Ectodermal cell (in vitro differentiated cells): ENCODE measurements around the gene USP11.

Experiments
- H3K27ac ChIP-seq: 2 replicates; pipeline ENCODE4 v1.7.0; 2013; ENCODE audit warnings: mild to moderate bottlenecking, low read depth, low read length; ENCODE audit not compliant: insufficient read depth, poor library complexity, severe bottlenecking
- H3K27me3 ChIP-seq: 2 replicates; pipeline ENCODE4 v1.7.0; 2013; ENCODE audit warnings: mild to moderate bottlenecking, low read length; ENCODE audit not compliant: insufficient read depth, control insufficient read depth, poor library complexity, severe bottlenecking
- H3K36me3 ChIP-seq: one replicate; pipeline ENCODE4 v1.7.0; 2013; ENCODE audit warnings: low read length; ENCODE audit not compliant: control insufficient read depth, insufficient read depth
- H3K4me1 ChIP-seq: one replicate; pipeline ENCODE4 v1.7.0; 2013; ENCODE audit warnings: low read length; ENCODE audit not compliant: control insufficient read depth, insufficient read depth
- H3K4me3 ChIP-seq: 2 replicates; pipeline ENCODE4 v1.7.0; 2013; ENCODE audit warnings: low read depth, low read length, control low read depth; ENCODE audit not compliant: insufficient read depth
- H3K9me3 ChIP-seq: 2 replicates; pipeline ENCODE4 v1.7.0; 2013; ENCODE audit warnings: mild to moderate bottlenecking, low read length, moderate library complexity; ENCODE audit not compliant: control insufficient read depth
- WGBS, 2 experiments: methylation state at CpG; one replicate each; pipeline ENCODE4 v1.1.7; 2013; ENCODE audit warnings: missing lambda C conversion rate in 2 of 2; 5-methylcytosine and 5-hydroxymethylcytosine counted together

USP11 gene

DNA sequence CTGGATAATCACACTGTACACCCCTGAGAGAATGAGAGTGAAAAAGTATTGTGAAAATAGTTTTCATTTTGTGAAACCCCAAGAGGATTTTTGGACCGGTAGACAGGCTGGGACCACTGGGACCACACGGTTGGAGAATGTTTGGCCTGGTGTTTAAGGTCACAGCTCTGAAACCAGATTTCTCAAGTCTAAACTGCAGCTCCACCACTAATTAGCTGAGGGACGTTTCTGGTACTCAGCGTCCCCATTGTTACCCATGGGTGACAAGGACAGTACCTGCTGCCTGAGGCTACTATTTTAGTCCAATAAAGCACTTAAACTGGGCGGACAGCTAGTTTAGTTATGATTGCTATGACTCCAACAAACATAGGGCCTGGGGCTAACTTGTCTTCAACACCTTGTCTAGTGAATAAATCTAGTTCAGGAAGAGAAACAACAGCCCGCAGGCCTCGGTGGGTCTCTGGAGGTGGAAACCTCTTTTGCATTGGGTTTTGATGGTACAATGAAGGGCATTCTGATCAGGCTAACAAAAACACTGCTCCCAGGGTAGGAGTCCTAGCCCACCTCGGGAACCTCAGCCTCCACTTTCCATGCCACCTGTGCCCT, 509 bp upstream of the USP11 start:
- Histone ChIP-seq H3K4me3 (peak overlapping the region; percentile 66), H3K4me1 (peaks cover 5% of the 10 kb centered on the region), H3K27ac (peak overlapping the region; percentile 97), H3K36me3 (peaks cover 8% of the 10 kb centered on the region), H3K27me3 (no peaks in the 10 kb centered on the region), H3K9me3 (no peaks in the 10 kb centered on the region)
- 76 to 81% methylated on average over 6 to 8 of the region's 8 CpGs for WGBS, 2 experiments

DNA sequence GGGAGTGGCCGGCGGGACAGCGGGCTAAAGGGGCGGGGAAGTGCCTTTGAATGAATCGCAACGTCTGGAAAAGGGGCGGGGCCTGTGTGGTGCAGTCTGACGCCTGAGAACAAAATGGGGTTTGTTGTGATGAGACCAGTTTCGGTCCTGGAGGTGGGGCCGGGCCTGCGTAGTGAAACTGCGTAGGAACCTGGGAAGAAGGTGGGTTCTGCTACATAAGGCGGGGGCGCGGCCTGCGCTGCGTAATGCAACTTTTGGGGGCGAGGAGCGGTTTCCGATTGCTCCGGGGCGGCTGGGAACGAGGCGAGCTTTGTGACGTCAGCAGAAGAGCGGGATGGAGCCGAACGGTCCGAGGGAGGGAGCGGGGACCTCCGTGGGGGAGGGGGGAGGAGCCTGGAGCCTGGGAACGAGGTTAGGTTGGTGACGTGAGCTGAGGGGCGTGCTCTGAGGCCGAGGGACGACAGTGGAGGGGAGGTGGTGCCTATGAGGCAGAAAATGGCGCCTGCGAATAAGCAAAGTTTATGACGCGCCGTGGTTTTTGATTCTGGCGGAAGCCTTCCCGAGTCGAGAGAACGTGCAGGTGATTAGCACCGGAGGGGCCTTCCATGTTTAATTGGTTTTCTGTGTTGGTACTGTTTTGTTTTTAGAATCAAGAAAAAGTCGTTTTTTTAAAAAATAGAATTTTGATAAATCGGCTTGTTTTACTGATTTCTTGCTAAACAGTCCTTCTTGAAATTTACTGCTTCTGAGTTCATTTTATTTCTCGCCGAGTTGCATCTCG, 714 bp downstream of the USP11 start:
- H3K9me3 ChIP-seq = no peaks in the 10 kb centered on the region
- no peaks in the 10 kb centered on the region for H3K27me3 ChIP-seq
- H3K4me1 ChIP-seq = peaks cover 5% of the 10 kb centered on the region
- peak overlapping the region; percentile 66 for H3K4me3 ChIP-seq
- WGBS, 2 experiments = 0% methylated on average over 45 to 46 of the region's 51 CpGs
- peaks cover 3% of the 10 kb centered on the region for H3K36me3 ChIP-seq
- H3K27ac ChIP-seq = peak overlapping the region; percentile 97

DNA sequence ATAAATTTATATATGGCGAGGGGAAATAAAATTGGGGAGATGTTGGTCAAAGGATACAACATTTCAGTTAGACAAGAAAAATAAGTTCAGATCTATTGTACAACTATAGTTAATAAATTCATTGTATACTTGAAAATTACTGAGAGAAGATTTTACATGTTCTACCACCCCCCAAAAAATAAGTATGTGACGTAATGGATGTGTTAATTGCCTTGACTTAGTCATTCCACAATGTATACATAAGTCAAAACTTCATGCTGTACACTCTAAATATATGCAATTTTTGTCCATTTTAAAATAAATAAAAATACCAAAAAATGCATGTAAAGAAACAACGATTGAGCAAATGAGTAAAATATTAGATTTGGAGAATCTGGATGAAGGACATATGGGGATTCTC, 1.8 kb downstream of the USP11 start:
- Histone ChIP-seq H3K9me3 (no peaks in the 10 kb centered on the region), H3K4me3 (peak overlapping the region; percentile 66), H3K27me3 (no peaks in the 10 kb centered on the region), H3K4me1 (peaks cover 5% of the 10 kb centered on the region), H3K36me3 (no peaks in the 10 kb centered on the region), H3K27ac (no peak overlapping the region)
- WGBS, 2 experiments = no CpG with 5 or more reads among the region's 3 CpGs

DNA sequence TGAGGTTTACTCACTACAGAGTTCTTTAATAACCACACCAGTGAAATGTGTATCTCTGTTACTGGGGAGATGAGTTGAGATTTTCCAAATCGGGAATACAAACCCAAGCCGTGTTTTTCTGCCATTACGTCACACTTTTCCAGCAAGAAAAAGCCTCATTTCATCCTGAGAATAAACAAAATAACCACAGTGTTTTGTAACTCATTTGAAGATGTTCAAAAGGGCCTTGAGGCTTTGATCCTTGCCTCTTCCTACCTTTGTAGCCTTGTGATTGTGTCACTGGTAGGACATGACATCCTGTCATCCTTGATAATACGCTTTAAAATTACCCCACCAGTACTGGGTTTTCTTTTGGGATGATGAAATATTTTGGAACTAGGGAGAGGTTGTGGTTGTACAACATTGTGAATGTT, 2.9 kb downstream of the USP11 start:
- no peaks in the 10 kb centered on the region for H3K9me3 ChIP-seq
- H3K27me3 ChIP-seq = no peaks in the 10 kb centered on the region
- WGBS, 2 experiments = 98% methylated on average over 4 of the region's 4 CpGs; no CpG with 5 or more reads in 1 of the 2 experiments
- peaks cover 3% of the 10 kb centered on the region for H3K36me3 ChIP-seq
- no peak overlapping the region for H3K27ac ChIP-seq
- no peak overlapping the region for H3K4me3 ChIP-seq
- peaks cover 5% of the 10 kb centered on the region for H3K4me1 ChIP-seq

DNA sequence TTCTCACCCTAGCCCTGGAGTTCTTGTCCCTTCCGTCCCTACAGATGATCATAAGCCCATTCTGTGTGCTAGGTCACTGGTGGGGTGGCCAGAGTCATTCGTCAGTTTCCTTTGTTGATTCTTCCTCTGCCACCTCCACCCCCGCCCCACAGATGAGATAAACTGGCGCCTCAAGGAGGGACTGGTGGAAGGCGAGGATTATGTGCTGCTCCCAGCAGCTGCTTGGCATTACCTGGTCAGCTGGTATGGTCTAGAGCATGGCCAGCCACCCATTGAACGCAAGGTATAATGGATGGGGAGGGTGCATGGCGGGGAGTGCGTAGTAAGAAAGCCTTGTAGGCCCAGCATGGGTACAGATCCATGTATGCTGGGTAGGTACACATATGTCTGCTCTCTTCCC, 6.4 kb downstream of the USP11 start:
- Histone ChIP-seq H3K27ac (no peak overlapping the region), H3K36me3 (peaks cover 9% of the 10 kb centered on the region), H3K9me3 (no peaks in the 10 kb centered on the region), H3K27me3 (no peaks in the 10 kb centered on the region), H3K4me3 (no peak overlapping the region), H3K4me1 (no peaks in the 10 kb centered on the region)
- 96 to 97% methylated on average over 8 of the region's 8 CpGs for WGBS, 2 experiments

DNA sequence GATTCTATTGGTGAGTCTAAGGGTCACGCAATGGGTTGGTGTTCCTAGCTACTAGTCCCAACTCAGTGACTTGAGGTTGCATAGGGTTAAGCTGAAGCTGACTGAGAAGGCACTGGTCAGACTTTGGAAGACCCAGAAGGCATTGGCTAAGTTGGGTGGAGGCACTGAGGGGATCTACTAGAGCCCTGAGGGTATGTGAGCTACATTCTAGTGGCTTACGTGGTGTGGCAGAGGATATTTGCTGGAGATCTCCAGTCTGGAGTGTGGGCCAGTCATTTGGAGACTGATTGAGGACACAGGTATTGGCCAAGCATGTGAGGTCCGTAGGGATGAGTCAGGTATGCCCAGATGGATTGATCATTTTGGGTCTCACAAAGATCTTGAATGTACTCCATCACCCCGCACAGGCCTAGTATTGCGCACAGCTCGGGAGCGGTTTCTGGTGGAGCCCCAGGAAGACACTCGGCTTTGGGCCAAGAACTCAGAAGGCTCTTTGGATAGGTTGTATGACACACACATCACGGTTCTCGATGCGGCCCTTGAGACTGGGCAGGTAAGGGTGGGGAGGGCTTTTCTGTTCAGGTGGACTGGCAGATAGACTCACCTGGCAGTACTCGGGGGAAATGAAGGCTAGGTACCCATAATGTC, 7.2 kb downstream of the USP11 start:
- H3K4me3 ChIP-seq = no peak overlapping the region
- no peaks in the 10 kb centered on the region for H3K4me1 ChIP-seq
- 96% methylated on average over 12 of the region's 12 CpGs for WGBS, 2 experiments
- no peaks in the 10 kb centered on the region for H3K27me3 ChIP-seq
- no peaks in the 10 kb centered on the region for H3K9me3 ChIP-seq
- no peak overlapping the region for H3K27ac ChIP-seq
- peaks cover 9% of the 10 kb centered on the region for H3K36me3 ChIP-seq

DNA sequence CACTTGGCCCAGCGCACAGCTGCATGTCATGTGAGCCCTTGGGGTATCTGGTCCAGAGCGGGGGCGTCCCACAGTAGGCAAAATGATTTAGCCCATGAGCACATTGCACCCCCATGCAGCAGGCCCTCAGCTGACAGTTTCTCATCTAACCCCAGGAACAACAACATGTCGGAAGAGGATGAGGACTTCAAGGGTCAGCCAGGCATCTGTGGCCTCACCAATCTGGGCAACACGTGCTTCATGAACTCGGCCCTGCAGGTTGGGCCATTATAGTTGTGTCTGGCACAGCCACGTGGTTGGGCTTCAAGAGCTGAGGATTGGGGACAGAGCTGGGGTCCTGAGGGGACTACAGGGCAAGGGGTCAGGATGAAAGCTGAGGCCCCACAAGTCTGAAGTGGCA, 7.8 kb downstream of the USP11 start:
- peaks cover 10% of the 10 kb centered on the region for H3K36me3 ChIP-seq
- no peaks in the 10 kb centered on the region for H3K27me3 ChIP-seq
- no peaks in the 10 kb centered on the region for H3K4me1 ChIP-seq
- no peak overlapping the region for H3K4me3 ChIP-seq
- 93 to 94% methylated on average over 7 of the region's 7 CpGs for WGBS, 2 experiments
- H3K27ac ChIP-seq = no peak overlapping the region
- no peaks in the 10 kb centered on the region for H3K9me3 ChIP-seq

DNA sequence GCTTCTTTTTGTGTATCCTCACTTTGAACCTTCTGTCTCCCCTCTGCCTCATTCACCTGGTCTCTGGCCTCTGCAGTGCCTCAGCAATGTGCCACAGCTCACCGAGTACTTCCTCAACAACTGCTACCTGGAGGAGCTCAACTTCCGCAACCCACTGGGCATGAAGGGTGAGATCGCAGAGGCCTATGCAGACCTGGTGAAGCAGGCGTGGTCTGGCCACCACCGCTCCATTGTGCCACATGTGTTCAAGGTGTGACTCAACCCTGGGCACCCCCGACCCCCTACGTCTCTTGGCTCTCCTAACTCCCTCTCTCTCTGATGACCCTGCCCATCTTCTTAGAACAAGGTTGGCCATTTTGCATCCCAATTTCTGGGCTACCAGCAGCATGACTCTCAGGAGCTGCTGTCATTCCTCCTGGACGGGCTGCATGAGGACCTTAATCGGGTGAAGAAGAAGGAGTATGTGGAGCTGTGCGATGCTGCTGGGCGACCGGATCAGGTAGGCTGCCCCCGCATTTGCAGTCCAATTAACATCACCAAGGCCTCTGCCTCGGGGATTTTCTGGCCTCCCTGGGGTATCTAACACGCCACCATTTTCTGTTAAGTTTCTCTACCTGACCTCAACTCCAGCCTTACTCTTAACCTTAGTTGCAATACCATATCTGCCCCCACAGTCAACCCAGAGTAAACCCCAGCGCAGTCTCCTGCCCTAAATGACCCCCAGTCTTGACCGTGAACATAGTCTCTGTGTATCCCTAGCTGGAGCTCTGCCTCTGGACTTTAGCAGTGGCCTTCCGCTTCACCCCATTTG, 8.6 kb downstream of the USP11 start:
- H3K4me3 ChIP-seq = no peak overlapping the region
- peaks cover 15% of the 10 kb centered on the region for H3K36me3 ChIP-seq

DNA sequence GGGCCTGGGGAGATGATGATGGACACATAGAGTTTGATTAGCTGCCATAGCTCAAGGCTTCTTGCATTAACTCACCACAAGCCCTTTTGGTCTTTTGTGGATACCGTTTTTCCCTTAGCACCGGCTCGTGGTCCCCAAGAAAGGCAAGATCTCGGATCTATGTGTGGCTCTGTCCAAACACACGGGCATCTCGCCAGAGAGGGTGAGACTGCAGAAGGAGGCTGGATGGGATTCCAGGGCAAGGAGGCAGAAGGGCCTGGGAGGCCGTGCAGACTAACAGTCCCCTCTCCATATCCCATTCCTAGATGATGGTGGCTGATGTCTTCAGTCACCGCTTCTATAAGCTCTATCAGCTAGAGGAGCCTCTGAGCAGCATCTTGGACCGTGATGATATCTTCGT, 9.5 kb downstream of the USP11 start:
- Histone ChIP-seq H3K9me3 (no peaks in the 10 kb centered on the region), H3K36me3 (peaks cover 15% of the 10 kb centered on the region), H3K27me3 (no peaks in the 10 kb centered on the region), H3K27ac (no peak overlapping the region), H3K4me3 (no peak overlapping the region), H3K4me1 (no peaks in the 10 kb centered on the region)
- 95 to 98% methylated on average over 10 of the region's 10 CpGs for WGBS, 2 experiments

More for the DNA sequence above, 8.6 kb downstream of the USP11 start:
- Histone ChIP-seq H3K27ac (no peak overlapping the region), H3K4me1 (no peaks in the 10 kb centered on the region), H3K9me3 (no peaks in the 10 kb centered on the region), H3K27me3 (no peaks in the 10 kb centered on the region)
- WGBS, 2 experiments = 95 to 96% methylated on average over 18 of the region's 18 CpGs

DNA sequence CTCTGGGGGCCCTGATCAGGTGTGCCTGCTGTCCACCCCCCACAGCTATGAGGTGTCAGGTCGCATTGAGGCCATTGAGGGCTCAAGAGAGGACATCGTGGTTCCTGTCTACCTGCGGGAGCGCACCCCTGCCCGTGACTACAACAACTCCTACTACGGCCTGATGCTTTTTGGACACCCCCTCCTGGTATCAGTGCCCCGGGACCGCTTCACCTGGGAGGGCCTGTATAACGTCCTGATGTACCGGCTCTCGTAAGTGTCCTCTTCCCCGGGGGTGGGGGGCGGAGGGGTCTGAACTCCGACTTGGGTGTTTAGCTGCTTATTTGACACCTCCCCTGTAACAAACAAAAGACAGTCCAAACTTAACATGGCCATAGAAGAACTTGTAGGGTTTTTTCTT, 10.5 kb downstream of the USP11 start:
- no peak overlapping the region for H3K4me3 ChIP-seq
- 95 to 98% methylated on average over 14 of the region's 14 CpGs for WGBS, 2 experiments
- H3K36me3 ChIP-seq = peaks cover 15% of the 10 kb centered on the region

More for the DNA sequence above, 10.5 kb downstream of the USP11 start:
- Histone ChIP-seq H3K4me1 (no peaks in the 10 kb centered on the region), H3K9me3 (no peaks in the 10 kb centered on the region), H3K27me3 (no peaks in the 10 kb centered on the region), H3K27ac (no peak overlapping the region)
